H9 (cell line): ENCODE results near the gene RBM4B. TPM values are rescaled to one million over a fixed set of nuclear protein-coding genes. Genes with fewer than 3 reads are reported as not detected.

ENCODE experiments used
- DNase-seq: peaks from one replicate; pipeline ENCODE4 v3.0.0-alpha.2; 2017
- H2AFZ ChIP-seq: one replicate; pipeline ENCODE4 v1.6.1; 2013; ENCODE audit warnings: mild to moderate bottlenecking, low read length, control low read depth, moderate library complexity
- H2AK5ac ChIP-seq: 2 replicates; pipeline ENCODE4 v1.6.1; 2013; ENCODE audit warnings: low read length, control low read depth, mixed read lengths; ENCODE audit not compliant: insufficient read length
- H2BK120ac ChIP-seq: one replicate; pipeline ENCODE4 v1.6.1; 2013; ENCODE audit warnings: low read depth, mild to moderate bottlenecking, low read length, control low read depth, inconsistent platforms; ENCODE audit not compliant: poor library complexity, severe bottlenecking
- H2BK12ac ChIP-seq: 2 replicates; pipeline ENCODE4 v1.6.1; 2013; ENCODE audit warnings: low read length, control low read depth, mixed read lengths, low read depth; ENCODE audit not compliant: insufficient read length
- H2BK15ac ChIP-seq: 2 replicates; pipeline ENCODE4 v1.6.1; 2013; ENCODE audit warnings: low read depth, low read length, control low read depth
- H2BK20ac ChIP-seq: one replicate; pipeline ENCODE4 v1.6.1; 2013; ENCODE audit warnings: low read depth, mild to moderate bottlenecking, low read length, control low read depth, inconsistent platforms; ENCODE audit not compliant: poor library complexity, severe bottlenecking
- H2BK5ac ChIP-seq: 2 replicates; pipeline ENCODE4 v1.6.1; 2013; ENCODE audit warnings: low read length, control low read depth, mixed read lengths; ENCODE audit not compliant: insufficient read length
- H3K14ac ChIP-seq: 2 replicates; pipeline ENCODE4 v1.6.1; 2013; ENCODE audit warnings: low read length, control low read depth; ENCODE audit not compliant: insufficient read depth
- H3K18ac ChIP-seq: 2 replicates; pipeline ENCODE4 v1.6.1; 2013; ENCODE audit warnings: low read depth, mild to moderate bottlenecking, mixed read lengths, low read length, control low read depth; ENCODE audit not compliant: insufficient read length
- H3K23ac ChIP-seq: 2 replicates; pipeline ENCODE4 v1.6.1; 2013; ENCODE audit warnings: low read length, control low read depth, mixed read lengths, low read depth; ENCODE audit not compliant: insufficient read length
- H3K23me2 ChIP-seq: 2 replicates; pipeline ENCODE4 v1.6.1; 2013; ENCODE audit warnings: low read depth, mild to moderate bottlenecking, mixed read lengths, low read length, control low read depth; ENCODE audit not compliant: insufficient read length, poor library complexity, severe bottlenecking
- H3K27ac ChIP-seq: 2 replicates; pipeline ENCODE4 v1.5.1; 2013; ENCODE audit warnings: low read length, control low read depth, mixed read lengths, low read depth; ENCODE audit not compliant: insufficient read length
- H3K27me3 ChIP-seq: 2 replicates; pipeline ENCODE4 v1.6.1; 2013; ENCODE audit warnings: low read length, control low read depth, inconsistent platforms; ENCODE audit not compliant: insufficient read depth
- H3K4ac ChIP-seq: 2 replicates; pipeline ENCODE4 v1.6.1; 2013; ENCODE audit warnings: low read depth, mild to moderate bottlenecking, control low read depth, inconsistent platforms, low read length, moderate library complexity
- H3K4me1 ChIP-seq: 2 replicates; pipeline ENCODE4 v1.6.1; 2013; ENCODE audit warnings: low read length, control low read depth, inconsistent platforms; ENCODE audit not compliant: insufficient read depth
- H3K4me2 ChIP-seq: 2 replicates; pipeline ENCODE4 v1.6.1; 2013; ENCODE audit warnings: low read length, control low read depth, mixed read lengths; ENCODE audit not compliant: insufficient read length, insufficient read depth
- H3K56ac ChIP-seq: 2 replicates; pipeline ENCODE4 v1.6.1; 2013; ENCODE audit warnings: low read depth, mild to moderate bottlenecking, mixed read lengths, low read length, control low read depth; ENCODE audit not compliant: insufficient read length
- H3K79me1 ChIP-seq: 2 replicates; pipeline ENCODE4 v1.6.1; 2013; ENCODE audit warnings: low read depth, mild to moderate bottlenecking, moderate library complexity, low read length, control low read depth, inconsistent platforms; ENCODE audit not compliant: insufficient read depth, poor library complexity, severe bottlenecking
- H3K79me2 ChIP-seq: 2 replicates; pipeline ENCODE4 v1.6.1; 2013; ENCODE audit warnings: low read length, control low read depth, inconsistent platforms; ENCODE audit not compliant: insufficient read depth
- H3K9ac ChIP-seq: 2 replicates; pipeline ENCODE4 v1.6.1; 2013; ENCODE audit warnings: low read length, control low read depth, mixed read lengths; ENCODE audit not compliant: insufficient read length; ENCODE audit errors: extremely low read depth
- H3K9me3 ChIP-seq: one replicate; pipeline ENCODE4 v1.6.1; 2013; ENCODE audit warnings: low read depth, low read length, inconsistent platforms; ENCODE audit not compliant: control insufficient read depth
- H3T11ph ChIP-seq: one replicate; pipeline ENCODE4 v1.6.1; 2013; ENCODE audit warnings: mild to moderate bottlenecking, low read length, control low read depth, inconsistent platforms
- H4K20me1 ChIP-seq: one replicate; pipeline ENCODE4 v1.6.1; 2013; ENCODE audit not compliant: control insufficient read depth, insufficient read length, insufficient read depth
- H4K5ac ChIP-seq: 2 replicates; pipeline ENCODE4 v1.6.1; 2013; ENCODE audit warnings: low read depth, mild to moderate bottlenecking, mixed read lengths, low read length, control low read depth; ENCODE audit not compliant: insufficient read length
- H4K8ac ChIP-seq: replicated peaks from 2 replicates; pipeline ENCODE4 v1.6.1; 2013; ENCODE audit warnings: low read length, control low read depth, mixed read lengths, low read depth; ENCODE audit not compliant: insufficient read length
- H4K91ac ChIP-seq: 2 replicates; pipeline ENCODE4 v1.6.1; 2013; ENCODE audit warnings: low read depth, mild to moderate bottlenecking, moderate library complexity, mixed read lengths, low read length, control low read depth; ENCODE audit not compliant: insufficient read length
- H3K27ac Mint-ChIP-seq, 3 experiments: 2 replicates in 2 of 3; 3 replicates in 1 of 3; pipeline ENCODE4 v1.8.0; 2020 to 2021; ENCODE audit warnings: mixed read lengths in 3 of 3, mild to moderate bottlenecking in 1 of 3, moderate library complexity in 1 of 3
- H3K27me3 Mint-ChIP-seq: 2 replicates; pipeline ENCODE4 v1.8.0; 2021; ENCODE audit warnings: low read depth, mild to moderate bottlenecking, moderate library complexity, mixed read lengths
- H3K36me3 Mint-ChIP-seq, 3 experiments: 2 replicates in 2 of 3; 3 replicates in 1 of 3; pipeline ENCODE4 v1.8.0; 2020 to 2021; ENCODE audit warnings: low read depth in 3 of 3, mixed read lengths in 3 of 3; ENCODE audit not compliant: insufficient read depth in 1 of 3
- H3K4me1 Mint-ChIP-seq, 2 experiments: 2 replicates each; pipeline ENCODE4 v1.8.0; 2020; ENCODE audit warnings: mixed read lengths in 2 of 2
- H3K4me3 Mint-ChIP-seq, 2 experiments: 2 replicates in 1 of 2; 3 replicates in 1 of 2; pipeline ENCODE4 v1.8.0; 2020 to 2021; ENCODE audit warnings: mild to moderate bottlenecking in 2 of 2, mixed read lengths in 2 of 2, moderate library complexity in 1 of 2
- H3K9me3 Mint-ChIP-seq, 2 experiments: 2 replicates in 1 of 2; 3 replicates in 1 of 2; pipeline ENCODE4 v1.8.0; 2020; ENCODE audit warnings: mild to moderate bottlenecking in 2 of 2, mixed read lengths in 2 of 2, moderate library complexity in 1 of 2
- WGBS: extraction: QIAGEN DNeasy Blood & Tissue Kit; methylation state at CpG from one replicate; pipeline ENCODE4 v1.1.7; 2013; ENCODE audit warnings: missing lambda C conversion rate, low lambda C conversion rate, mixed read lengths; ENCODE audit not compliant: insufficient read length; ENCODE audit errors: extremely low coverage; 5-methylcytosine and 5-hydroxymethylcytosine counted together
- total RNA-seq: library from RNA; stranded (reverse); gene quantifications from 2 replicates; pipeline ENCODE4 v1.2.1, GENCODE V29; 2021
- TF ChIP-seq, protein P1 (sequence below): fragments of 200-600 bp; sonication (generic); conservative IDR thresholded peaks from 3 replicates; pipeline ENCODE4 v1.8.0; 2021; ENCODE audit warnings: antibody characterized with exemption, mild to moderate bottlenecking

RBM4B gene
- total RNA-seq, 1 experiment from 2014 or later = 34.0 TPM

DNA sequence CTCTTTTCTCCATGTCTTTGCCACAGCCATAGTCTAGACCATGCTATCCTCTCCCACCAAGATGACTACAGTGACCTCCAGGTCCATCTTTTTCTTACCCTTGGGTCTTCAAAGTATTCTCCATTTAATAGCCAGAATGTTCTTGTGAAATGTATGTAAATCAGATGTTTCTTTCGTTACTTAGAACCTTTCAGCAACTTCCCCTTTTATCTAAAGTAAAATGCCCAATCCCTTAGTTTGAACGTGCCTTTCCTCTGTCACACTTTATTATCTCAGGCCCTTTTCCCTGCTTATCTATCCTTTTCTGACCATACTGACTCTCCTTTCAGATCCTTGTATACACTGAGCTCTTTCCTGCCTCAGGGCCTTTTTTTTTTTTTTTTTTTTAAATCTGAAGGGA is 17.9 kb downstream of the RBM4B start:
- H3T11ph ChIP-seq = no peak overlapping the region
- no peak overlapping the region for H2BK120ac ChIP-seq
- no peak overlapping the region for H3K4ac ChIP-seq
- H4K91ac ChIP-seq = no peak overlapping the region
- no peak overlapping the region for H3K23ac ChIP-seq
- H4K8ac ChIP-seq = no peak overlapping the region
- no peak overlapping the region for H4K5ac ChIP-seq
- no peak overlapping the region for H2BK15ac ChIP-seq
- TF ChIP-seq, protein P1, sequence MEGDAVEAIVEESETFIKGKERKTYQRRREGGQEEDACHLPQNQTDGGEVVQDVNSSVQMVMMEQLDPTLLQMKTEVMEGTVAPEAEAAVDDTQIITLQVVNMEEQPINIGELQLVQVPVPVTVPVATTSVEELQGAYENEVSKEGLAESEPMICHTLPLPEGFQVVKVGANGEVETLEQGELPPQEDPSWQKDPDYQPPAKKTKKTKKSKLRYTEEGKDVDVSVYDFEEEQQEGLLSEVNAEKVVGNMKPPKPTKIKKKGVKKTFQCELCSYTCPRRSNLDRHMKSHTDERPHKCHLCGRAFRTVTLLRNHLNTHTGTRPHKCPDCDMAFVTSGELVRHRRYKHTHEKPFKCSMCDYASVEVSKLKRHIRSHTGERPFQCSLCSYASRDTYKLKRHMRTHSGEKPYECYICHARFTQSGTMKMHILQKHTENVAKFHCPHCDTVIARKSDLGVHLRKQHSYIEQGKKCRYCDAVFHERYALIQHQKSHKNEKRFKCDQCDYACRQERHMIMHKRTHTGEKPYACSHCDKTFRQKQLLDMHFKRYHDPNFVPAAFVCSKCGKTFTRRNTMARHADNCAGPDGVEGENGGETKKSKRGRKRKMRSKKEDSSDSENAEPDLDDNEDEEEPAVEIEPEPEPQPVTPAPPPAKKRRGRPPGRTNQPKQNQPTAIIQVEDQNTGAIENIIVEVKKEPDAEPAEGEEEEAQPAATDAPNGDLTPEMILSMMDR = no peak
- H3K4me2 ChIP-seq = no peak overlapping the region
- peaks cover 11 to 72% (median 42%) of the 10 kb centered on the region in 3 experiments; a peak in 6 of 7 replicates for H3K36me3 Mint-ChIP-seq
- H3K4me1 Mint-ChIP-seq = no peaks in the 10 kb centered on the region
- H3K27me3 Mint-ChIP-seq = no peaks in the 10 kb centered on the region
- H3K9me3 ChIP-seq = no peaks in the 10 kb centered on the region
- H3K79me2 ChIP-seq = no peaks in the 10 kb centered on the region
- H2AFZ ChIP-seq = no peak overlapping the region
- no peak overlapping the region for H2BK20ac ChIP-seq
- H2AK5ac ChIP-seq = no peak overlapping the region
- H3K27ac ChIP-seq = no peak overlapping the region
- H3K79me1 ChIP-seq = peaks cover 12% of the 10 kb centered on the region
- H3K9me3 Mint-ChIP-seq = no peaks in the 10 kb centered on the region
- no peak overlapping the region for H3K9ac ChIP-seq
- DNase-seq = no peak
- no peaks in the 10 kb centered on the region for H3K23me2 ChIP-seq
- no peak overlapping the region for H3K14ac ChIP-seq
- H3K56ac ChIP-seq = no peak overlapping the region
- H2BK5ac ChIP-seq = no peak overlapping the region
- no peaks in the 10 kb centered on the region for H3K4me1 ChIP-seq
- WGBS = no CpG with 5 or more reads among the region's 2 CpGs
- H2BK12ac ChIP-seq = no peak overlapping the region
- no peaks in the 10 kb centered on the region for H4K20me1 ChIP-seq
- no peak overlapping the region for H3K18ac ChIP-seq
- H3K27ac Mint-ChIP-seq = peak overlapping the region in 2 of 3 experiments; percentile 40 to 49; a peak in 3 of 7 replicates
- no peak overlapping the region for H3K4me3 Mint-ChIP-seq
- H3K27me3 ChIP-seq = no peaks in the 10 kb centered on the region
